HCT116 (cell line): ENCODE measurements around the gene ZBTB26. TPM values are rescaled to one million over a fixed set of nuclear protein-coding genes. Genes with fewer than 3 reads are reported as not detected.
A peak's percentile ranks its signal among the peaks of the same experiment; 100 is the strongest.

Experiments used
- ATAC-seq: fragments of 200-7000 bp; cut with Tn5 transposase; 2 replicates; pipeline ENCODE4 v1.9.1; 2020; ENCODE audit warnings: mild to moderate bottlenecking, moderate library complexity
- BruUV-seq: library from RNA; stranded (reverse); fragments of 400-500 nt; replicated peaks from 2 replicates; lab custom pipeline; 2021; lab: Mats Ljungman, UMichigan
- CTCF ChIA-PET: fragments of 300-600 bp; sonication (Branson Sonifier 250); formaldehyde crosslinking; loops from one replicate; lab custom pipeline; 2021; ENCODE audit warnings: antibody characterized with exemption; lab: Charles Lee
- POLR2A ChIA-PET: fragments of 300-600, 350-600 bp; sonication (Branson Sonifier 250); formaldehyde crosslinking; loops from one replicate; lab custom pipeline; 2021; ENCODE audit warnings: antibody characterized with exemption; lab: Charles Lee
- RAD21 ChIA-PET, 2 experiments: fragments of 300-600 bp; sonication (Branson Sonifier 250); formaldehyde crosslinking; loops; one replicate each; lab custom pipeline; 2023; ENCODE audit warnings: low total read pairs in 2 of 2; ENCODE audit not compliant: uncharacterized antibody in 2 of 2, unreplicated experiment in 2 of 2, low non-redundant PET in 1 of 2; lab: Charles Lee
- DNase-seq: peaks from one replicate; pipeline ENCODE4 v3.0.0-alpha.2; 2010; ENCODE audit warnings: low read depth, low spot score
- H2AFZ ChIP-seq: fragments of 200-600 bp; shearing (Covaris generic), sonication (generic); 2 replicates; pipeline ENCODE4 v1.6.1; 2017; ENCODE audit warnings: low read depth, mixed run types, mixed read lengths, antibody characterized with exemption, low read length; ENCODE audit not compliant: poor library complexity, severe bottlenecking
- H3K27ac ChIP-seq: 2 replicates; pipeline ENCODE4 v1.5.1; 2012; ENCODE audit warnings: low read depth, low read length
- H3K27me3 ChIP-seq: fragments of 200-600 bp; sonication (generic); 2 replicates; pipeline ENCODE4 v1.6.1; 2016; ENCODE audit warnings: mixed run types, low read length, mixed read lengths; ENCODE audit not compliant: insufficient read depth
- H3K36me3 ChIP-seq, 2 experiments: fragments of 200-500 bp in 1 of 2; fragments of 200-600 bp in 1 of 2; sonication (Bioruptor generic) in 1 of 2; sonication (generic) in 1 of 2; 2 replicates each; pipeline versions ENCODE4 v1.5.1 to v1.6.1; 2014 to 2016; ENCODE audit warnings: low read length in 2 of 2, inconsistent platforms in 1 of 2, mixed read lengths in 1 of 2, mixed run types in 1 of 2; ENCODE audit not compliant: insufficient read depth in 2 of 2, control insufficient read depth in 1 of 2
- H3K4me1 ChIP-seq, 2 experiments: fragments of 200-600 bp in 1 of 2; sonication (generic) in 1 of 2; 2 replicates each; pipeline versions ENCODE4 v1.5.1 to v1.6.1; 2012 to 2017; ENCODE audit warnings: low read length in 2 of 2, inconsistent platforms in 1 of 2, mild to moderate bottlenecking in 1 of 2, mixed read lengths in 1 of 2, mixed run types in 1 of 2, moderate library complexity in 1 of 2; ENCODE audit not compliant: insufficient read depth in 2 of 2, control insufficient read depth in 1 of 2
- H3K4me2 ChIP-seq: fragments of 200-600 bp; sonication (generic); 2 replicates; pipeline ENCODE4 v1.6.1; 2017; ENCODE audit warnings: mixed run types, low read length, mixed read lengths
- H3K4me3 ChIP-seq, 2 experiments: fragments of 200-600 bp in 1 of 2; sonication (generic) in 1 of 2; replicated peaks in 1 of 2; 2 replicates each; pipeline ENCODE4 v1.5.1; 2011 to 2016; ENCODE audit warnings: low read length in 2 of 2, control low read depth in 1 of 2, low read depth in 1 of 2, mild to moderate bottlenecking in 1 of 2, mixed read lengths in 1 of 2, mixed run types in 1 of 2
- H3K79me2 ChIP-seq: fragments of 200-600 bp; sonication (generic); 2 replicates; pipeline ENCODE4 v1.6.1; 2017; ENCODE audit warnings: mild to moderate bottlenecking, mixed run types, low read length, moderate library complexity, mixed read lengths; ENCODE audit not compliant: insufficient read depth
- H3K9ac ChIP-seq: fragments of 200-600 bp; sonication (generic); 2 replicates; pipeline ENCODE4 v1.6.1; 2016; ENCODE audit warnings: low read length, mixed read lengths
- H3K9me2 ChIP-seq: fragments of 200-600 bp; sonication (generic), shearing (Covaris generic); 2 replicates; pipeline ENCODE4 v1.6.1; 2017; ENCODE audit warnings: mixed run types, mild to moderate bottlenecking, moderate library complexity; ENCODE audit not compliant: insufficient read depth
- H3K9me3 ChIP-seq, 2 experiments: fragments of 200-500 bp in 1 of 2; fragments of 200-600 bp in 1 of 2; sonication (Bioruptor generic) in 1 of 2; sonication (generic) in 1 of 2; 2 replicates each; pipeline ENCODE4 v1.6.1; 2014 to 2017; ENCODE audit warnings: low read length in 2 of 2, mixed read lengths in 2 of 2, inconsistent platforms in 1 of 2, low read depth in 1 of 2, mild to moderate bottlenecking in 1 of 2, mixed run types in 1 of 2, moderate library complexity in 1 of 2; ENCODE audit not compliant: control insufficient read depth in 1 of 2, insufficient read depth in 1 of 2
- H4K20me1 ChIP-seq: fragments of 200-600 bp; sonication (generic), shearing (Covaris generic); 2 replicates; pipeline ENCODE4 v1.6.1; 2017; ENCODE audit warnings: mixed run types, mild to moderate bottlenecking, moderate library complexity; ENCODE audit not compliant: insufficient read depth
- CBX3 ChIP-seq: IDR thresholded peaks from 2 replicates; pipeline ENCODE4 v1.6.1; 2012; ENCODE audit warnings: low read depth
- CEBPB ChIP-seq: IDR thresholded peaks from 2 replicates; pipeline ENCODE4 v1.6.1; 2012; ENCODE audit warnings: low read depth
- ELF1 ChIP-seq: IDR thresholded peaks from 2 replicates; pipeline ENCODE4 v1.6.1; 2012; ENCODE audit warnings: low read depth, borderline replicate concordance
- EZH2 ChIP-seq: fragments of 200-600 bp; sonication (generic); IDR thresholded peaks from 2 replicates; pipeline ENCODE4 v1.6.1; 2017; ENCODE audit warnings: antibody characterized with exemption, mixed run types
- EZH2phosphoT487 ChIP-seq: fragments of 200-600 bp; IDR thresholded peaks from 2 replicates; pipeline ENCODE4 v1.6.1; 2018; ENCODE audit warnings: antibody characterized with exemption, borderline replicate concordance
- FOSL1 ChIP-seq: IDR thresholded peaks from 2 replicates; pipeline ENCODE4 v1.6.1; 2012; ENCODE audit warnings: low read depth
- POLR2A ChIP-seq: IDR thresholded peaks from 2 replicates; pipeline ENCODE4 v1.7.0; 2011; ENCODE audit warnings: borderline replicate concordance; ENCODE audit not compliant: insufficient read depth, insufficient read length; ENCODE audit errors: extremely low read depth
- RAD21 ChIP-seq: IDR thresholded peaks from 2 replicates; pipeline ENCODE4 v1.6.1; 2012; ENCODE audit warnings: low read depth, mild to moderate bottlenecking
- SIN3A ChIP-seq: IDR thresholded peaks from 2 replicates; pipeline ENCODE4 v1.6.1; 2012; ENCODE audit warnings: low read depth
- SRF ChIP-seq: IDR thresholded peaks from 2 replicates; pipeline ENCODE4 v1.6.1; 2012; ENCODE audit warnings: low read depth
- TCF7L2 ChIP-seq: IDR thresholded peaks from 2 replicates; pipeline ENCODE4 v1.7.0; 2011; ENCODE audit warnings: borderline replicate concordance, inconsistent platforms; ENCODE audit not compliant: insufficient read depth, insufficient read length; ENCODE audit errors: extremely low read depth
- ZFX ChIP-seq: fragments of 450-650 bp; IDR thresholded peaks from 2 replicates; pipeline ENCODE4 v1.6.1; 2017
- ZNF274 ChIP-seq: fragments of 200-500 bp; sonication (Bioruptor generic); IDR thresholded peaks from 2 replicates; pipeline ENCODE4 v1.6.1; 2014; ENCODE audit warnings: mild to moderate bottlenecking, low read depth, low read length, inconsistent platforms
- intact Hi-C: fragments of 100-400 bp; cut with micrococcal nuclease; formaldehyde crosslinking; loops from 2 replicates; pipeline ENCODE4 v1.10.0; 2022
- total RNA-seq: library from RNA; stranded (reverse); gene quantifications from one replicate; pipeline ENCODE4 v1.2.1, GENCODE V29; 2021; ENCODE audit not compliant: unreplicated experiment
- TF ChIP-seq, protein P1 (sequence below): IDR thresholded peaks from 2 replicates; pipeline ENCODE4 v1.6.1; 2012; ENCODE audit warnings: low read depth
- TF ChIP-seq, protein P2 (sequence below), 3 experiments: fragments of 200-600 bp in 1 of 3; sonication (generic) in 1 of 3; IDR thresholded peaks in 2 of 3; conservative IDR thresholded peaks in 1 of 3; 2 replicates each; pipeline ENCODE4 v1.5.1; 2012 to 2017; ENCODE audit warnings: low read depth in 2 of 3, low read length in 2 of 3, antibody characterized with exemption in 1 of 3, borderline replicate concordance in 1 of 3, control low read depth in 1 of 3, mild to moderate bottlenecking in 1 of 3, mixed read lengths in 1 of 3, mixed run types in 1 of 3, moderate library complexity in 1 of 3; ENCODE audit not compliant: insufficient read depth in 1 of 3

Gene ZBTB26
- total RNA-seq, 1 experiment from 2014 or later, result 5.5 TPM

DNA sequence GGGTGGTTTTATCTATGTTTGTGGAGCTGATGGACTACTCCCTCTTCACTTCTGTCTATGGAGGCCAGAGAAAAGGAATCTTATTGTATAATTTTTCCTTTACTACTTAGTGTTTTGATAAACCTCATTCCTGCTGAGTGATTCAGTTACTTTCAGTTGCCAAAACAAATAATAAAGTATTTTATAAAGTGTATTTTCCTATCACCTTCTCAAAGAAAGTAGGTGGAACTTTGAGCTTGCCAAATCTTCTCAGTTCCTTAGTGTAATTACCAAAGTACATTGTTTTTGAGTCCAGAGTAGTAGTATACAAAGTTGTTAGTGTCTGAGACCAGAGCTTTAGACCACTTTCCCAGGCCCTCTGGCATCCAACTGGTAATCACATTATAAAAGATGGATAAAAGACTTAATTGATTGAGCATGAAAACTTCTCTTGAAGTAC is 23.0 kb upstream of the ZBTB26 start:
- intact Hi-C loops, result no loop called here
- CTCF ChIA-PET, result no interaction called here
- H3K9me2 ChIP-seq, result no peaks in the 10 kb centered on the region
- DNase-seq (no peak), ATAC-seq (no peak)
- peaks cover 77% of the 10 kb centered on the region for H3K79me2 ChIP-seq
- no peaks in the 10 kb centered on the region for H3K9me3 ChIP-seq
- no peak overlapping the region for H3K4me3 ChIP-seq
- H3K27ac ChIP-seq, result no peak overlapping the region
- POLR2A ChIA-PET, result no interaction called here
- H3K36me3 ChIP-seq, result no peaks in the 10 kb centered on the region
- RAD21 ChIA-PET, result no interaction called here
- no peak overlapping the region for H2AFZ ChIP-seq
- H3K27me3 ChIP-seq, result no peaks in the 10 kb centered on the region
- H4K20me1 ChIP-seq, result peaks cover 12% of the 10 kb centered on the region; the same call in 1 of the 2 replicates
- no peak overlapping the region for H3K9ac ChIP-seq
- no TSS peak for BruUV-seq
- peak overlapping the region; percentile 12; the same call in 1 of the 2 replicates for H3K4me2 ChIP-seq
- H3K4me1 ChIP-seq, result peaks cover 3 to 6% of the 10 kb centered on the region in 2 experiments; a peak in 2 of 4 replicates
- TF ChIP-seq, protein P1, sequence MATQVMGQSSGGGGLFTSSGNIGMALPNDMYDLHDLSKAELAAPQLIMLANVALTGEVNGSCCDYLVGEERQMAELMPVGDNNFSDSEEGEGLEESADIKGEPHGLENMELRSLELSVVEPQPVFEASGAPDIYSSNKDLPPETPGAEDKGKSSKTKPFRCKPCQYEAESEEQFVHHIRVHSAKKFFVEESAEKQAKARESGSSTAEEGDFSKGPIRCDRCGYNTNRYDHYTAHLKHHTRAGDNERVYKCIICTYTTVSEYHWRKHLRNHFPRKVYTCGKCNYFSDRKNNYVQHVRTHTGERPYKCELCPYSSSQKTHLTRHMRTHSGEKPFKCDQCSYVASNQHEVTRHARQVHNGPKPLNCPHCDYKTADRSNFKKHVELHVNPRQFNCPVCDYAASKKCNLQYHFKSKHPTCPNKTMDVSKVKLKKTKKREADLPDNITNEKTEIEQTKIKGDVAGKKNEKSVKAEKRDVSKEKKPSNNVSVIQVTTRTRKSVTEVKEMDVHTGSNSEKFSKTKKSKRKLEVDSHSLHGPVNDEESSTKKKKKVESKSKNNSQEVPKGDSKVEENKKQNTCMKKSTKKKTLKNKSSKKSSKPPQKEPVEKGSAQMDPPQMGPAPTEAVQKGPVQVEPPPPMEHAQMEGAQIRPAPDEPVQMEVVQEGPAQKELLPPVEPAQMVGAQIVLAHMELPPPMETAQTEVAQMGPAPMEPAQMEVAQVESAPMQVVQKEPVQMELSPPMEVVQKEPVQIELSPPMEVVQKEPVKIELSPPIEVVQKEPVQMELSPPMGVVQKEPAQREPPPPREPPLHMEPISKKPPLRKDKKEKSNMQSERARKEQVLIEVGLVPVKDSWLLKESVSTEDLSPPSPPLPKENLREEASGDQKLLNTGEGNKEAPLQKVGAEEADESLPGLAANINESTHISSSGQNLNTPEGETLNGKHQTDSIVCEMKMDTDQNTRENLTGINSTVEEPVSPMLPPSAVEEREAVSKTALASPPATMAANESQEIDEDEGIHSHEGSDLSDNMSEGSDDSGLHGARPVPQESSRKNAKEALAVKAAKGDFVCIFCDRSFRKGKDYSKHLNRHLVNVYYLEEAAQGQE, result no peak
- no peak for TF ChIP-seq CBX3
- no peak for TF ChIP-seq ZFX
- no peak for TF ChIP-seq EZH2phosphoT487
- no peak for TF ChIP-seq POLR2A
- no peak for TF ChIP-seq SIN3A
- no peak for TF ChIP-seq EZH2
- no peak for TF ChIP-seq RAD21
- TF ChIP-seq CEBPB, result no peak
- no peak for TF ChIP-seq ZNF274
- TF ChIP-seq ELF1, result no peak
- TF ChIP-seq FOSL1, result no peak
- no peak for TF ChIP-seq SRF
- TF ChIP-seq, protein P2, sequence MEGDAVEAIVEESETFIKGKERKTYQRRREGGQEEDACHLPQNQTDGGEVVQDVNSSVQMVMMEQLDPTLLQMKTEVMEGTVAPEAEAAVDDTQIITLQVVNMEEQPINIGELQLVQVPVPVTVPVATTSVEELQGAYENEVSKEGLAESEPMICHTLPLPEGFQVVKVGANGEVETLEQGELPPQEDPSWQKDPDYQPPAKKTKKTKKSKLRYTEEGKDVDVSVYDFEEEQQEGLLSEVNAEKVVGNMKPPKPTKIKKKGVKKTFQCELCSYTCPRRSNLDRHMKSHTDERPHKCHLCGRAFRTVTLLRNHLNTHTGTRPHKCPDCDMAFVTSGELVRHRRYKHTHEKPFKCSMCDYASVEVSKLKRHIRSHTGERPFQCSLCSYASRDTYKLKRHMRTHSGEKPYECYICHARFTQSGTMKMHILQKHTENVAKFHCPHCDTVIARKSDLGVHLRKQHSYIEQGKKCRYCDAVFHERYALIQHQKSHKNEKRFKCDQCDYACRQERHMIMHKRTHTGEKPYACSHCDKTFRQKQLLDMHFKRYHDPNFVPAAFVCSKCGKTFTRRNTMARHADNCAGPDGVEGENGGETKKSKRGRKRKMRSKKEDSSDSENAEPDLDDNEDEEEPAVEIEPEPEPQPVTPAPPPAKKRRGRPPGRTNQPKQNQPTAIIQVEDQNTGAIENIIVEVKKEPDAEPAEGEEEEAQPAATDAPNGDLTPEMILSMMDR (IDR thresholded peaks at IDR 0.05 in 2 of 3, conservative IDR thresholded peaks at IDR 0.05 in 1 of 3; ENCODE audit: borderline replicate concordance in 1 of 3, insufficient read depth in 1 of 3, low read depth in 2 of 3, low read length in 2 of 3), result no peak
- no peak for TF ChIP-seq TCF7L2
